ENCODE measurements around the gene LRRC8C. TPM values are rescaled to one million over a fixed set of nuclear protein-coding genes. Genes with fewer than 3 reads are reported as not detected.
A peak's percentile ranks its signal among the peaks of the same experiment; 100 is the strongest.

LRRC8C gene
- total and polyA plus RNA-seq, 8 donors, result 8.3 to 11.6 (median 9.2) TPM

GRCh38 chr1:89688607-89689006 lies 55.7 kb downstream of the LRRC8C start:
- no peak for ATAC-seq
- TF ChIP-seq, protein P1, sequence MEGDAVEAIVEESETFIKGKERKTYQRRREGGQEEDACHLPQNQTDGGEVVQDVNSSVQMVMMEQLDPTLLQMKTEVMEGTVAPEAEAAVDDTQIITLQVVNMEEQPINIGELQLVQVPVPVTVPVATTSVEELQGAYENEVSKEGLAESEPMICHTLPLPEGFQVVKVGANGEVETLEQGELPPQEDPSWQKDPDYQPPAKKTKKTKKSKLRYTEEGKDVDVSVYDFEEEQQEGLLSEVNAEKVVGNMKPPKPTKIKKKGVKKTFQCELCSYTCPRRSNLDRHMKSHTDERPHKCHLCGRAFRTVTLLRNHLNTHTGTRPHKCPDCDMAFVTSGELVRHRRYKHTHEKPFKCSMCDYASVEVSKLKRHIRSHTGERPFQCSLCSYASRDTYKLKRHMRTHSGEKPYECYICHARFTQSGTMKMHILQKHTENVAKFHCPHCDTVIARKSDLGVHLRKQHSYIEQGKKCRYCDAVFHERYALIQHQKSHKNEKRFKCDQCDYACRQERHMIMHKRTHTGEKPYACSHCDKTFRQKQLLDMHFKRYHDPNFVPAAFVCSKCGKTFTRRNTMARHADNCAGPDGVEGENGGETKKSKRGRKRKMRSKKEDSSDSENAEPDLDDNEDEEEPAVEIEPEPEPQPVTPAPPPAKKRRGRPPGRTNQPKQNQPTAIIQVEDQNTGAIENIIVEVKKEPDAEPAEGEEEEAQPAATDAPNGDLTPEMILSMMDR (IDR thresholded peaks at IDR 0.05), result no peak
- intact Hi-C loops (cut with DNase I), result no loop called here
- Histone ChIP-seq H3K36me3 (peaks cover 0 to 6% of the 10 kb centered on the region in 2 donors), H3K4me1 (peaks cover 7 to 18% of the 10 kb centered on the region in 2 donors), H3K27me3 (no peaks in the 10 kb centered on the region), H3K27ac (no peak overlapping the region), H3K9me3 (no peaks in the 10 kb centered on the region), H3K4me3 (no peak overlapping the region)
- no peak for DNase-seq

- Histone ChIP-seq H3K4me1 (peaks cover 7 to 24% of the 10 kb centered on the region in 2 donors), H3K4me3 (no peak overlapping the region), H3K27ac (no peak overlapping the region), H3K36me3 (peaks cover 0 to 6% of the 10 kb centered on the region in 2 donors), H3K27me3 (no peaks in the 10 kb centered on the region), H3K9me3 (no peaks in the 10 kb centered on the region)
- TF ChIP-seq, protein P1 (IDR thresholded peaks at IDR 0.05), result no peak
- intact Hi-C loops (cut with DNase I), result no loop called here
- no peak for DNase-seq
- no peak for ATAC-seq
Observed at GRCh38 chr1:89689234-89689633, 56.3 kb downstream of the LRRC8C start.

DNA sequence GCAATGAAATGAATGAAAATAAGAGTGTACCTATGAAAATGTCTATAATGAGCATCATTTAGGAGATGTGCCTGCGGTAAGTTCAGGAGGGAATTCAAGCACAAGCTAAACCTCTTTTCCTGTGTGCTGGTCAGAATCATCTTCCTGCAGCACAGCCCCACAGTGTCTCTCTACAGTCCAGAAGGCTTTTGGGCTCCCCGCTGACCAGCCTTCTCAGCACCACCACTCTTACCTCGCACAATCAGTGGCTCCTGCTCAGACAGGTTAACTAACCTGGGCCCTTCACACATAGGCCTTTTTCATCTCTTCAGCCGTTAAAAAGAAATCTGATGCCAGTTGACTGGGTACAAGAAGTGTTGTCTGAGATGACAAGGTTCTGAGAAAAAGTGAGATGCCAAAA lies 57.7 kb downstream of the LRRC8C start:
- Histone ChIP-seq H3K9me3 (no peaks in the 10 kb centered on the region), H3K27ac (no peak overlapping the region), H3K36me3 (peaks cover 0 to 6% of the 10 kb centered on the region in 2 donors), H3K27me3 (no peaks in the 10 kb centered on the region), H3K4me1 (peaks cover 12 to 38% of the 10 kb centered on the region in 2 donors), H3K4me3 (no peak overlapping the region)
- DNase-seq, result no peak
- no peak for ATAC-seq
- TF ChIP-seq, protein P1 (IDR thresholded peaks at IDR 0.05), result no peak
- intact Hi-C loops (cut with DNase I), result no loop called here

DNA sequence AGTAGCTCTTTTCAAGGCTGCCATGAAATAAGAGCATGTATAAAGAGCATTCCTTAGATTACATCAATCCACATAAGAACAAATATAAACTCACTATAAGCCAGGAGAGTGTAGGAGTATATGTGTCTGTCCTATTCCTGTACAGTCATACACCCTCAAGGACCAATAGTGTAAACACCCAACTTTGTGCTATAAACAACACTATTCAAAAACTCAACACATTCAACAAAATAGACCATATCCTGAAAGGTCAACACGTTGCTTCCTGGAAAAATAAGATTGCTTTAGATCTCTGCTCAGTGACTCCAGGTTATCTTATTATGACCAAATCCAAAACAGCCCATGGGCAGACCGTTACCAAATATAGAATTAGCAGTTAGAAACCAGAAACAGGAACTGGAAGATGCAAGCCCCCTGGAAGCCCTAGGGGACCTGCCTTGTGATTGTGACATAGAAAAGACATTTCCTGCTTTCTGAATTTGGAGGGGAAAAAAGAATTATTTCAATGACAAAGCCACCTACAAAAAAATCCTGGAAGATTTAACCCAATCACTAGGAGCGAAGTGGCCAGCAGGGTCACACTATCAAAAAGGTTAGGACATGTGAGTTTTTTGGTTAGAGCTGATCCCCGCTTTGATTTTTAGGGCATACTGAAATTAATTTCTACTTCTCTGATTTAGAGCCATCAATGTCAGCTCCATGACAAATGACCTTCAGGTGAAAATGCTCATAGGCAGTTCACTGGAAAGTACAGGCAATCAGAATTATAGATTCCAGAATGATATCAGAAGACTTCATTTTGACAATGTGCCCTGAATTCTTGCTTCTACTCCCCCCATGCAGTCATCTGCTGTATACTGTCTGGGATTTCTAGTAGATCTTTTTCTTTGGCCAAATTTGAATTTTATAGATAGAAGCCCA lies 59.9 kb downstream of the LRRC8C start:
- Histone ChIP-seq H3K36me3 (peaks cover 0 to 6% of the 10 kb centered on the region in 2 donors), H3K27ac (peak overlapping the region; percentile 62 to 67), H3K4me3 (no peak overlapping the region), H3K4me1 (peaks cover 16 to 49% of the 10 kb centered on the region in 2 donors), H3K9me3 (no peaks in the 10 kb centered on the region), H3K27me3 (no peaks in the 10 kb centered on the region)
- ATAC-seq, result peak; percentile 84
- TF ChIP-seq, protein P1 (IDR thresholded peaks at IDR 0.05), result no peak
- DNase-seq, result no peak
- intact Hi-C loops (cut with DNase I), result no loop called here

- no peak for DNase-seq
- peaks cover 16 to 67% of the 10 kb centered on the region in 2 donors for H3K4me1 ChIP-seq
- intact Hi-C loops (cut with DNase I), result no loop called here
- no peak for ATAC-seq
- H3K9me3 ChIP-seq, result no peaks in the 10 kb centered on the region
- TF ChIP-seq, protein P1 (IDR thresholded peaks at IDR 0.05), result no peak
- H3K27ac ChIP-seq, result no peak overlapping the region
- no peaks in the 10 kb centered on the region for H3K27me3 ChIP-seq
- H3K36me3 ChIP-seq, result no peaks in the 10 kb centered on the region
- H3K4me3 ChIP-seq, result no peak overlapping the region
Observed at GRCh38 chr1:89695847-89696246, 62.9 kb downstream of the LRRC8C start.
